Ishikawa (cell line): ENCODE results near the gene HPRT1.

ENCODE experiments used
- CEBPB ChIP-seq: IDR thresholded peaks from 2 replicates; pipeline ENCODE4 v1.6.1; 2012
- CREB1 ChIP-seq: IDR thresholded peaks from 2 replicates; pipeline ENCODE4 v1.6.1; 2012; ENCODE audit warnings: low read depth
- EGR1 ChIP-seq: IDR thresholded peaks from 2 replicates; pipeline ENCODE4 v1.6.1; 2012
- EP300 ChIP-seq: IDR thresholded peaks from 2 replicates; pipeline ENCODE4 v1.6.1; 2012; ENCODE audit warnings: borderline replicate concordance
- FOXM1 ChIP-seq: IDR thresholded peaks from 2 replicates; pipeline ENCODE4 v1.6.1; 2012; ENCODE audit warnings: low read depth, borderline replicate concordance
- MAX ChIP-seq: IDR thresholded peaks from 2 replicates; pipeline ENCODE4 v1.6.1; 2012
- NFIC ChIP-seq: IDR thresholded peaks from 2 replicates; pipeline ENCODE4 v1.6.1; 2012
- RAD21 ChIP-seq: IDR thresholded peaks from 2 replicates; pipeline ENCODE4 v1.6.1; 2012; ENCODE audit warnings: low read depth
- REST ChIP-seq: IDR thresholded peaks from 2 replicates; pipeline ENCODE4 v1.6.1; 2012; ENCODE audit warnings: low read depth, mild to moderate bottlenecking
- TAF1 ChIP-seq: IDR thresholded peaks from 2 replicates; pipeline ENCODE4 v1.6.1; 2012; ENCODE audit warnings: low read depth, mild to moderate bottlenecking
- TCF12 ChIP-seq: IDR thresholded peaks from 2 replicates; pipeline ENCODE4 v1.6.1; 2012; ENCODE audit warnings: low read depth
- TEAD4 ChIP-seq: IDR thresholded peaks from 2 replicates; pipeline ENCODE4 v1.6.1; 2012
- USF1 ChIP-seq: IDR thresholded peaks from 2 replicates; pipeline ENCODE4 v1.6.1; 2012
- YY1 ChIP-seq: IDR thresholded peaks from 2 replicates; pipeline ENCODE4 v1.6.1; 2012; ENCODE audit warnings: low read depth
- ZBTB7A ChIP-seq: IDR thresholded peaks from 2 replicates; pipeline ENCODE4 v1.6.1; 2012; ENCODE audit warnings: low read depth

Gene HPRT1

GRCh38 chrX:134470013-134470412 lies 10.0 kb downstream of the HPRT1 start:
- TF ChIP-seq TCF12 (no peak), TAF1 (no peak), NFIC (no peak), RAD21 (no peak), EP300 (no peak), MAX (no peak), CREB1 (no peak), USF1 (no peak), YY1 (no peak), REST (no peak), EGR1 (no peak), TEAD4 (no peak), ZBTB7A (no peak), CEBPB (no peak), FOXM1 (no peak)

- no peak for TF ChIP-seq EP300
- TF ChIP-seq REST = no peak
- no peak for TF ChIP-seq ZBTB7A
- no peak for TF ChIP-seq EGR1
- TF ChIP-seq CREB1 = no peak
- no peak for TF ChIP-seq RAD21
- TF ChIP-seq CEBPB = no peak
- TF ChIP-seq TAF1 = no peak
- no peak for TF ChIP-seq MAX
- no peak for TF ChIP-seq USF1
- no peak for TF ChIP-seq YY1
Measured at GRCh38 chrX:134472041-134472440, 12.1 kb downstream of the HPRT1 start.

GRCh38 chrX:134476284-134476683 lies 16.3 kb downstream of the HPRT1 start:
- TF ChIP-seq NFIC (no peak), CEBPB (no peak), ZBTB7A (no peak), REST (no peak)

DNA sequence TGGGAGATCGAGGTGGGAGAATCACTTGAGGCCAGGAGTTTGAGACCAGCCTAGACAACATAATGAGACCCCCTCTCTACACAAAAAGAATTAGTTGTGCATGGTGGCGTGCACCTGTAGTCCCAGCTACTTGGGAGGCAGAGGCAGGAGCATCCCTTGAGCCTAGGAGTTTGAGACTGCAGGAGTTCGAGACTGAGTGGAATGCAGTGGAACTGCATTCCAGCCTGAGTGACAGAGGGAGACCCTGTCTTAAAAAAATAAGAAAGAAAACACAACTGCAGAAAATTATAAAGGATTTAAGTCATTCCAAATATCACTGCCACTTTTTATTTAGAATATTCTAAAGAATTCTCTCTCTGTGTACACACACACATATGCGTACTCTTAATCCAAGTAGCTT lies 18.4 kb downstream of the HPRT1 start:
- no peak for TF ChIP-seq TAF1

- no peak for TF ChIP-seq EGR1
- TF ChIP-seq EP300 = no peak
- no peak for TF ChIP-seq ZBTB7A
- TF ChIP-seq CREB1 = no peak
- TF ChIP-seq TAF1 = no peak
- no peak for TF ChIP-seq TCF12
- TF ChIP-seq NFIC = no peak
- no peak for TF ChIP-seq FOXM1
- no peak for TF ChIP-seq TEAD4
- no peak for TF ChIP-seq USF1
- TF ChIP-seq MAX = no peak
- no peak for TF ChIP-seq CEBPB
- no peak for TF ChIP-seq YY1
- no peak for TF ChIP-seq RAD21
- TF ChIP-seq REST = no peak
Measured at GRCh38 chrX:134480061-134480460, 20.1 kb downstream of the HPRT1 start.
